Stomach (tissue), 4 donors: ENCODE measurements around the gene NCK2.

Experiments used
- EP300 ChIP-seq: sonication (generic); formaldehyde crosslinking; IDR thresholded peaks from one replicate; pipeline ENCODE4 v1.6.1; 2017; ENCODE audit warnings: antibody characterized with exemption
- POLR2A ChIP-seq, 4 donors: fragments of 450-650 bp; IDR thresholded peaks; one replicate each; pipeline ENCODE4 v1.6.1; 2016; ENCODE audit warnings: antibody characterized with exemption in 4 of 4, control low read depth in 2 of 4, mild to moderate bottlenecking in 1 of 4, moderate library complexity in 1 of 4
- POLR2AphosphoS5 ChIP-seq, 3 donors: sonication (generic); formaldehyde crosslinking; IDR thresholded peaks; one replicate each; pipeline ENCODE4 v1.6.1; 2016; ENCODE audit warnings: antibody characterized with exemption in 3 of 3
- TF ChIP-seq, protein P1 (sequence below), 7 experiments: fragments of 450-650 bp in 4 of 7; fragments of 200-600 bp in 3 of 7; sonication (generic) in 3 of 7; IDR thresholded peaks; one replicate each; pipeline ENCODE4 v1.5.1; 2016 to 2019; ENCODE audit warnings: antibody characterized with exemption in 7 of 7, control low read depth in 2 of 7, mild to moderate bottlenecking in 1 of 7

- TF ChIP-seq POLR2AphosphoS5 (IDR thresholded peaks at IDR 0.05) (no peak), EP300 (no peak), POLR2A (IDR thresholded peaks at IDR 0.05) (no peak)
- TF ChIP-seq, protein P1, sequence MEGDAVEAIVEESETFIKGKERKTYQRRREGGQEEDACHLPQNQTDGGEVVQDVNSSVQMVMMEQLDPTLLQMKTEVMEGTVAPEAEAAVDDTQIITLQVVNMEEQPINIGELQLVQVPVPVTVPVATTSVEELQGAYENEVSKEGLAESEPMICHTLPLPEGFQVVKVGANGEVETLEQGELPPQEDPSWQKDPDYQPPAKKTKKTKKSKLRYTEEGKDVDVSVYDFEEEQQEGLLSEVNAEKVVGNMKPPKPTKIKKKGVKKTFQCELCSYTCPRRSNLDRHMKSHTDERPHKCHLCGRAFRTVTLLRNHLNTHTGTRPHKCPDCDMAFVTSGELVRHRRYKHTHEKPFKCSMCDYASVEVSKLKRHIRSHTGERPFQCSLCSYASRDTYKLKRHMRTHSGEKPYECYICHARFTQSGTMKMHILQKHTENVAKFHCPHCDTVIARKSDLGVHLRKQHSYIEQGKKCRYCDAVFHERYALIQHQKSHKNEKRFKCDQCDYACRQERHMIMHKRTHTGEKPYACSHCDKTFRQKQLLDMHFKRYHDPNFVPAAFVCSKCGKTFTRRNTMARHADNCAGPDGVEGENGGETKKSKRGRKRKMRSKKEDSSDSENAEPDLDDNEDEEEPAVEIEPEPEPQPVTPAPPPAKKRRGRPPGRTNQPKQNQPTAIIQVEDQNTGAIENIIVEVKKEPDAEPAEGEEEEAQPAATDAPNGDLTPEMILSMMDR (IDR thresholded peaks at IDR 0.05): no peak
Observed at GRCh38 chr2:105761931-105762515, 17.3 kb downstream of the NCK2 start.
